ENCODE data around the gene KRTAP9-7. TPM values are rescaled to one million over a fixed set of nuclear protein-coding genes. Genes with fewer than 3 reads are reported as not detected.

Gene KRTAP9-7
- total RNA-seq, 1 experiment from 2014 or later = not detected

DNA sequence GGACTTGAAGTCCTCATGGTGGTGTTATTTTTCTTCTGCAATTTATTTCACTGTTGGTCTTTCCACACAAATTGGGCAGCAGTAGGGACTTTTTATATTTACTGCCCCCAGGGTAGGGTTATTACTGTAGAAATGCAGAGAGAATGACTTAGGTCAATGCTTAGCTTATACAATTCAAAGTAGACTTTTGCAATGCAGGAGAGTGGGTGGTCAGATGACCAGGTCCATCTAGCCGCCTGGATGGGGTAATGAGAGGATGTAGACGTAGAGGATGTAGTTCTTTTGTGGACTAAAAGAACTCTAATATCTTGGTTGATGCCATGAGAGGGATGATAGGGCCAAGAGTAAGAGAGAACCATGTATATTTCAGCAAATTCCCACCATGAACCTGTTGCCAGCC is 42.7 kb downstream of the KRTAP9-7 start:
- Histone ChIP-seq H3K27ac (no peak overlapping the region), H3K4me1 (replicated peaks) (no peaks in the 10 kb centered on the region), H3K36me3 (no peaks in the 10 kb centered on the region), H3K9me3 (replicated peaks) (0 out of 2 replicates have a peak, but pooled peaks cover 2% of the 10 kb centered on the region), H3K4me3 (no peak overlapping the region), H3K27me3 (replicated peaks) (no peaks in the 10 kb centered on the region)
- no peak for DNase-seq (ENCODE audit: low read depth in 1 of 2, low spot score in 2 of 2)

DNA sequence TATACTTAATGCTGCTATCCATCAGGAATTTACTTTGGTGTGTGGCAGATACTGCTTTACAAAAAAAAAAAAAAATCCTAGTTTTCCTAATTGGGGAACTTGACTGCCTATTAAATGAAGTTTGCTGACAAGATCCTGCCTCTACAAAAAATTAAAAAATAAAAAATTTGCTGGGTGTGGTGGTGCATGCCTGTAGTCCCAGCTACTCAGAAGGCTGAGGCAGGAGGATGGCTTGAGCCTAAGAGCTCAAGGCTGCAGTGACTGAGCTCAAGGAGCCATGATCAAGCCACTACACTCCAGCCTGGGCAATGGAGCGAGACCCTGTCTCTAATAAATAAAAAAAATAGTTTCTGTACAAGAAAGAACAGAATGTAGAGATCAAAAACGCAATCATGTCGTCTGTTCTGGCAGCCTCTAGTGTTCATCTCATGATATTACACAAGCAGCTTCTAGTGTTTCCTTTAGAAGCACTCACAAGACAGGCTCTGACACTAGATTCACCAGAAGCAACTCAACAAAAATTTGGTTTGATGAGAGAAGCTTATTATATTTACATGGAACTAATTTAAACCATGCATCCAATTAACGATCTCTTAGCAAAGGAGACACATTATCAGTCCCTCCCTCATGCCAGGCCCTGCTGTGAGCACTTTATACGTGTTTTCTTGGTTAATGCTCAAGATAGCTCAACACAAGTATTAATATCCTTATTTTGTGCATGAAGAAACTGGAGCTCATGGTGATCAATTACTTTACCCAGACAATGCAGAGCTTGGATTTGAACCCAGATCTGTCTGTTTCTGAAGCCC is 46.8 kb downstream of the KRTAP9-7 start:
- 0 out of 2 replicates have a peak, but pooled peaks cover 2% of the 10 kb centered on the region for H3K9me3 ChIP-seq (replicated peaks)
- H3K4me3 ChIP-seq = no peak overlapping the region
- H3K27me3 ChIP-seq (replicated peaks) = no peaks in the 10 kb centered on the region
- no peak overlapping the region for H3K27ac ChIP-seq
- peak in 1 of 2 experiments; percentile 54 for DNase-seq (ENCODE audit: low read depth in 1 of 2, low spot score in 2 of 2)
- H3K4me1 ChIP-seq (replicated peaks) = no peaks in the 10 kb centered on the region
- H3K36me3 ChIP-seq = no peaks in the 10 kb centered on the region

DNA sequence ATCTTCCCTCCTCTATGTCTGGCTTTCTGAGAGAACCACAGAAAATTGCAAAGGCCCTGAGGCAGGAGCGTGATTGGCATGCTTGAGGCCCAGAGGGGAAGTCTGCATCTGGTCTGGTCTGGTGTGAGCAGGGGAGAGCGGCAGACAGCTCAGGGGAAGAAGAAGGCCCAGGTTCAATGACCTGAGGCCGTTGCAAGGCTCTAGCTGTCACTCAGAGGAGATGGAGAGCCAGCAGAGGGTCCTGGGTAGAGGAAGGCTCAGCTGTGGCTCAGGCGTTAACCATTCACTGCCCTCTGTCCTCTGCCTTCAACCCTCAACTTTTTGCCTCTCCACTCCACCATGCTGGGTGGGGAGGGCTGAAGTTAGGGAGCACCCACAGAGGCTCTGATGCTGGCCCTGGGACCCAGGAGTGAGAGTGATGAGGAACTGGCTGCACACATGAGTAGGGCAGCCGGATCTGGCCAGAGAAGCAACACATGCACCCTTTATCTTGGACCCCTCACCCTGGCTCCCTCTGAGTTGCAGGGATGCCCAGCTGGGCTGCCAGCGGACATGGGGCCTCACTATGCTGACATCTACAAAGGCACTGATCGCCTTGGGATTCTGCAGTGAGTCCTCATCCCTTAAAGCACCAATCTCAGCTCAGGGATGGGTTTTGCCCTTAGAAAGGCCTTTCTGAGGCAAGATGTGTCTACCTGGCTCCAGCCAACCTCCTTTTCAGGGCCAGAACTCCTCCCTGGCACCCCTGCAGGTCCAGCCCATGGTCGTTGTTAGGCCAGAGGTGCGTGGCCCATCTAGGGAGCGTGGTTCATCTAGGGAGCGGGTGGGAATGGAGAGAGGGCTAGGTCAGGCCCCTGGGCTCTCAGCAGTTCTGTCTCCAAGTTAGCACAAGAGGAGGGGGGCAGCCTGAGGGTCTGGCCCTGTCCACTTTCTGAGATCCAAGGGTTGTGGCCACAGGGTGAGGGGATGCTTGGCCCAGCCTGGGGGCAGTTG is 47.7 kb downstream of the KRTAP9-7 start:
- no peak overlapping the region for H3K4me3 ChIP-seq
- 0 out of 2 replicates have a peak, but pooled peaks cover 2% of the 10 kb centered on the region for H3K9me3 ChIP-seq (replicated peaks)
- no peaks in the 10 kb centered on the region for H3K4me1 ChIP-seq (replicated peaks)
- H3K36me3 ChIP-seq = no peaks in the 10 kb centered on the region
- DNase-seq (ENCODE audit: low read depth in 1 of 2, low spot score in 2 of 2) = no peak
- H3K27me3 ChIP-seq (replicated peaks) = no peaks in the 10 kb centered on the region
- no peak overlapping the region for H3K27ac ChIP-seq

DNA sequence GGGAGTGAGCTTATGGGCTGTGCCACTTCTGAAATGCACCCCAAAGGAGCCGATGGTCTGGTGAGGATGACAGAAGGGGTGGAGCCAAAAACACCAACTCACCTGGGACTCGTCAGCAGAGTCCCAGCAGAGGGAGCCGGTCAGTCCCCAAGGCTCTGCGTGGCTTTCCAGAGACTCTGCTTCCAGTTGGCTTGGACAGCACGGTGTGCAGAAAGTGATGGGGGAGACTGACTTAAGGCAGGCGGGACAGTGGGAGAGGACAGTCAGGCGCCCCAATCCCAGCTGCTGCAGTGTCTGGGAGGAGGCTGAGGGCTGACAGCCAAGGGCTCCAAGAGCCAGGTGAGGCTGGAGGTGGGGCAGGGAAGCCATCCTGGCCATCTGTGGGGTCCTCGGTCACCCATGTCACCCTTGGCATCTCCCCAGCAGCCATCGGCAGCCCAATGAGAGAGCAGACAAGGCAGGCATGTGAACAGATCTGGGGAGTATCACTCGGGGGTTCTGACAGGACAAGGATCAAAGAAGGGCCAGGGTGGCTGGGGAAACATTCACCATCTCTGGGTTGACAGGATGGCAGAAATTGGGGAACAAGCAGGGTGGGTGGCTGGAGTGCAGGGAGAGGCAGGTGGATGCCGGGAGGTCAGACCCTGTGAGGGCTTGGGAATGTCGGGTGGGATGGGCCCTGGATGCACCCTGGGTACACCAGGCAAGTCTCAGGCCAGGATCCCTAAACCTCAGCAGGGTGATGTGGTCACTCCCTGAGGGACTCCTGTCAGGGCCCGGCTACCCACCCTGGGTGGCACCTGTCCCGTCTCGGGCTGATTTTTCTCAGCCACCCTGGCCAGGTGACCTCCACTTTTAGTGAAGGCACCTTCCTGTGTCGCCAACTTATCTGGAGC is 48.9 kb downstream of the KRTAP9-7 start:
- no peaks in the 10 kb centered on the region for H3K36me3 ChIP-seq
- H3K4me1 ChIP-seq (replicated peaks) = 0 out of 2 replicates have a peak, but pooled peaks cover 4% of the 10 kb centered on the region
- no peaks in the 10 kb centered on the region for H3K27me3 ChIP-seq (replicated peaks)
- H3K27ac ChIP-seq = no peak overlapping the region
- 0 out of 2 replicates have a peak, but pooled peaks cover 2% of the 10 kb centered on the region for H3K9me3 ChIP-seq (replicated peaks)
- DNase-seq (ENCODE audit: low read depth in 1 of 2, low spot score in 2 of 2) = peak in 1 of 2 experiments; percentile 34
- no peak overlapping the region for H3K4me3 ChIP-seq

DNA sequence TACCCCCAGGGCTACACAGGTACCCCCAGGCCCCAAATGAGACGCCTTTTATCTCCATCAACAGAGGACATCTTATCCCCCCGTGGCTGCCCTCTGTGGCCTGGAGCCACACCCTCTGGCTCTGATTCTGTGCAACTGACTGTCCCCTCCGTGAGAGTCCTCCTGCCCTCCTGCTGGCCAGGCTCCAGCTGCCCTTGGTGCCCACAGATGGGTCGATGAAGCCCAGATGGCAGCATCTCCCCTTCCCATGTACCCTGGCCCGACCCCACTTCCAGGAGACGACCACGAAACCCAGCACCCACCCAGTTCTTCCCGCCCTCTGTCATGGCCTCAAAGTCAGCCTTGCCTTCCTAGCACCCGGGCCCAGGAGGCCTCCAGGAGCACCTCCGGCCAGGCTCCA is 49.6 kb downstream of the KRTAP9-7 start:
- Histone ChIP-seq H3K4me3 (no peak overlapping the region), H3K36me3 (no peaks in the 10 kb centered on the region), H3K4me1 (replicated peaks) (0 out of 2 replicates have a peak, but pooled peaks cover 5% of the 10 kb centered on the region), H3K9me3 (replicated peaks) (no peaks in the 10 kb centered on the region), H3K27ac (no peak overlapping the region), H3K27me3 (replicated peaks) (no peaks in the 10 kb centered on the region)
- no peak for DNase-seq (ENCODE audit: low read depth in 1 of 2, low spot score in 2 of 2)

DNA sequence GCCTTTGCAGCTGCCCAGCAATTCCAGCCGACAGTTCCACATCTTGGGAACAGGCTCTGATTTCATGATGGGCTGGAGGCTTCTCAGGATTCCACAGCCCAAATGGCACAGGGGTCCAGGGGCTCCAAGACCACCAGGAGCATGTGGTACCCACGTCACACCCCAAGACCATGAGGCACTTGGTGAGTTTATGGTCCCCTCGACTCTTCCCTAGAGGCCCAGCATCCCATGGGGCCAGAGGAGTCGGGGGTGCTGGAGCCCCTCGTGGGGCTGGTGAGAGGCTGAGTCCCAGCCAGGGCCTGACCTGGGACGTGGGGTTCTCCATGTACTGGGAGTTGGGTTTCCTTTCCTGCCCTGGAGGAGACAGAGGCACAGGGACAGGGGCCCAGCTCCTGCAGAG is 50.1 kb downstream of the KRTAP9-7 start:
- Histone ChIP-seq H3K4me1 (replicated peaks) (0 out of 2 replicates have a peak, but pooled peaks cover 5% of the 10 kb centered on the region), H3K36me3 (no peaks in the 10 kb centered on the region), H3K4me3 (no peak overlapping the region), H3K27me3 (replicated peaks) (no peaks in the 10 kb centered on the region), H3K27ac (no peak overlapping the region), H3K9me3 (replicated peaks) (no peaks in the 10 kb centered on the region)
- DNase-seq (ENCODE audit: low read depth in 1 of 2, low spot score in 2 of 2) = peak in 1 of 2 experiments; percentile 29

Other genes with a start within 250 kb of the KRTAP9-7 start
- gene KRTAP1-5, start 248.5 kb upstream of the KRTAP9-7 start, total RNA-seq (2014; rRNA removed; shearing (Covaris generic)) = 0.45 and 2.5 TPM in 2 replicates
- gene KRTAP1-4, start 245.5 kb upstream of the KRTAP9-7 start, total RNA-seq (2014; rRNA removed; shearing (Covaris generic)) = not detected in 2 replicates
- not detected in 2 replicates for gene KRTAP1-3, start 240.8 kb upstream of the KRTAP9-7 start, total RNA-seq (2014; rRNA removed; shearing (Covaris generic))
- gene KRTAP1-1, start 234.2 kb upstream of the KRTAP9-7 start, total RNA-seq (2014; rRNA removed; shearing (Covaris generic)) = not detected in 2 replicates
- not detected in 2 replicates for gene KRTAP2-1, start 228.4 kb upstream of the KRTAP9-7 start, total RNA-seq (2014; rRNA removed; shearing (Covaris generic))
- gene KRTAP2-2, start 220.5 kb upstream of the KRTAP9-7 start, total RNA-seq (2014; rRNA removed; shearing (Covaris generic)) = not detected in 2 replicates
- not detected in 2 replicates for gene KRTAP2-3, start 215.6 kb upstream of the KRTAP9-7 start, total RNA-seq (2014; rRNA removed; shearing (Covaris generic))
- gene KRTAP2-4, start 209.8 kb upstream of the KRTAP9-7 start, total RNA-seq (2014; rRNA removed; shearing (Covaris generic)) = not detected in 2 replicates
- not detected in 2 replicates for gene KRTAP4-7, start 191.5 kb upstream of the KRTAP9-7 start, total RNA-seq (2014; rRNA removed; shearing (Covaris generic))
- gene KRTAP4-8, start 177.6 kb upstream of the KRTAP9-7 start, total RNA-seq (2014; rRNA removed; shearing (Covaris generic)) = not detected in 2 replicates
- not detected in 2 replicates for gene KRTAP4-16, start 173.5 kb upstream of the KRTAP9-7 start, total RNA-seq (2014; rRNA removed; shearing (Covaris generic))
- not detected in 2 replicates for gene KRTAP4-9, start 170.3 kb upstream of the KRTAP9-7 start, total RNA-seq (2014; rRNA removed; shearing (Covaris generic))
- gene KRTAP4-11, start 157.3 kb upstream of the KRTAP9-7 start, total RNA-seq (2014; rRNA removed; shearing (Covaris generic)) = not detected in 2 replicates
- not detected in 2 replicates for gene KRTAP4-12, start 151.5 kb upstream of the KRTAP9-7 start, total RNA-seq (2014; rRNA removed; shearing (Covaris generic))
- gene KRTAP4-6, start 135.2 kb upstream of the KRTAP9-7 start, total RNA-seq (2014; rRNA removed; shearing (Covaris generic)) = not detected in 2 replicates
- gene KRTAP4-5, start 125.9 kb upstream of the KRTAP9-7 start, total RNA-seq (2014; rRNA removed; shearing (Covaris generic)) = not detected in 2 replicates
- gene KRTAP4-4, start 115.0 kb upstream of the KRTAP9-7 start, total RNA-seq (2014; rRNA removed; shearing (Covaris generic)) = not detected in 2 replicates
- not detected in 2 replicates for gene KRTAP4-3, start 107.5 kb upstream of the KRTAP9-7 start, total RNA-seq (2014; rRNA removed; shearing (Covaris generic))
- gene KRTAP4-2, start 97.5 kb upstream of the KRTAP9-7 start, total RNA-seq (2014; rRNA removed; shearing (Covaris generic)) = not detected in 2 replicates
- not detected in 2 replicates for gene KRTAP4-1, start 90.8 kb upstream of the KRTAP9-7 start, total RNA-seq (2014; rRNA removed; shearing (Covaris generic))
- not detected in 2 replicates for gene KRTAP9-1, start 85.8 kb upstream of the KRTAP9-7 start, total RNA-seq (2014; rRNA removed; shearing (Covaris generic))
- gene KRTAP9-2, start 49.0 kb upstream of the KRTAP9-7 start, total RNA-seq (2014; rRNA removed; shearing (Covaris generic)) = not detected in 2 replicates
- gene KRTAP9-3, start 43.2 kb upstream of the KRTAP9-7 start, total RNA-seq (2014; rRNA removed; shearing (Covaris generic)) = not detected in 2 replicates
- gene KRTAP9-8, start 37.7 kb upstream of the KRTAP9-7 start, total RNA-seq (2014; rRNA removed; shearing (Covaris generic)) = not detected in 2 replicates
- gene KRTAP9-4, start 26.0 kb upstream of the KRTAP9-7 start, total RNA-seq (2014; rRNA removed; shearing (Covaris generic)) = not detected in 2 replicates
- gene KRTAP9-9, start 20.3 kb upstream of the KRTAP9-7 start, total RNA-seq (2014; rRNA removed; shearing (Covaris generic)) = not detected in 2 replicates
- not detected in 2 replicates for gene KRTAP9-6, start 10.3 kb upstream of the KRTAP9-7 start, total RNA-seq (2014; rRNA removed; shearing (Covaris generic))
- not detected in 2 replicates for gene KRTAP29-1, start 27.2 kb downstream of the KRTAP9-7 start, total RNA-seq (2014; rRNA removed; shearing (Covaris generic))
- not detected in 2 replicates for gene KRTAP16-1, start 33.6 kb downstream of the KRTAP9-7 start, total RNA-seq (2014; rRNA removed; shearing (Covaris generic))
- gene KRTAP17-1, start 40.0 kb downstream of the KRTAP9-7 start, total RNA-seq (2014; rRNA removed; shearing (Covaris generic)) = not detected in 2 replicates
- gene KRT33A, start 75.1 kb downstream of the KRTAP9-7 start, total RNA-seq (2014; rRNA removed; shearing (Covaris generic)) = not detected in 2 replicates
- gene KRT33B, start 94.1 kb downstream of the KRTAP9-7 start, total RNA-seq (2014; rRNA removed; shearing (Covaris generic)) = 0.21 and 0.72 TPM in 2 replicates
- 0.84 and 1.6 TPM in 2 replicates for gene KRT34, start 106.6 kb downstream of the KRTAP9-7 start, total RNA-seq (2014; rRNA removed; shearing (Covaris generic))
- not detected in 2 replicates for gene KRT31, start 121.9 kb downstream of the KRTAP9-7 start, total RNA-seq (2014; rRNA removed; shearing (Covaris generic))
- not detected in 2 replicates for gene KRT37, start 148.9 kb downstream of the KRTAP9-7 start, total RNA-seq (2014; rRNA removed; shearing (Covaris generic))
- not detected in 2 replicates for gene KRT38, start 165.3 kb downstream of the KRTAP9-7 start, total RNA-seq (2014; rRNA removed; shearing (Covaris generic))
- not detected in 2 replicates for gene KRT32, start 191.7 kb downstream of the KRTAP9-7 start, total RNA-seq (2014; rRNA removed; shearing (Covaris generic))
- gene KRT35, start 205.5 kb downstream of the KRTAP9-7 start, total RNA-seq (2014; rRNA removed; shearing (Covaris generic)) = not detected in 2 replicates
- not detected in 2 replicates for gene KRT36, start 214.2 kb downstream of the KRTAP9-7 start, total RNA-seq (2014; rRNA removed; shearing (Covaris generic))
- not detected in 2 replicates for gene KRT13, start 229.9 kb downstream of the KRTAP9-7 start, total RNA-seq (2014; rRNA removed; shearing (Covaris generic))
- 1.6 and 3.9 TPM in 2 replicates for gene KRT15, start 243.2 kb downstream of the KRTAP9-7 start, total RNA-seq (2014; rRNA removed; shearing (Covaris generic))